Gastroesophageal sphincter (tissue), 4 donors: ENCODE results near the gene CDC42BPA. TPM values are rescaled to one million over a fixed set of nuclear protein-coding genes. Genes with fewer than 3 reads are reported as not detected.

Experiments
- ATAC-seq: fragments of 150-250 bp; one replicate; pipeline ENCODE4 v1.9.1; 2016; ENCODE audit warnings: mild to moderate bottlenecking, moderate library complexity
- H3K27ac ChIP-seq, 4 donors: fragments of 200-600 bp; sonication (generic) in 3 of 4; 1 replicate in 3 of 4; 2 replicates in 1 of 4; pipeline ENCODE4 v1.5.1; 2016 to 2019
- H3K27me3 ChIP-seq: fragments of 200-600 bp; sonication (generic); one replicate; pipeline ENCODE4 v1.5.1; 2019
- H3K36me3 ChIP-seq, 2 donors: fragments of 200-600 bp; sonication (generic); one replicate each; pipeline ENCODE4 v1.5.1; 2019; ENCODE audit warnings: control low read depth in 1 of 2
- H3K4me1 ChIP-seq, 3 donors: fragments of 200-600 bp; sonication (generic); 1 replicate in 2 of 3; 2 replicates in 1 of 3; pipeline ENCODE4 v1.5.1; 2016 to 2019; ENCODE audit warnings: control low read depth in 2 of 3
- H3K4me3 ChIP-seq, 2 donors: fragments of 200-600 bp; sonication (generic); one replicate each; pipeline ENCODE4 v1.5.1; 2019; ENCODE audit warnings: mild to moderate bottlenecking in 1 of 2, moderate library complexity in 1 of 2
- H3K9me3 ChIP-seq, 3 donors: fragments of 200-600 bp; sonication (generic); one replicate each; pipeline ENCODE4 v1.5.1; 2017 to 2019; ENCODE audit warnings: control low read depth in 2 of 3
- CTCF ChIP-seq, 4 experiments: fragments of 200-600 bp in 2 of 4; fragments of 450-650 bp in 2 of 4; sonication (generic) in 1 of 4; IDR thresholded peaks; one replicate each; pipeline ENCODE4 v1.5.1; 2017 to 2019; ENCODE audit warnings: antibody characterized with exemption in 4 of 4, mild to moderate bottlenecking in 2 of 4, moderate library complexity in 2 of 4
- EP300 ChIP-seq: sonication (generic); formaldehyde crosslinking; IDR thresholded peaks from one replicate; pipeline ENCODE4 v1.6.1; 2017; ENCODE audit warnings: antibody characterized with exemption, mild to moderate bottlenecking
- POLR2A ChIP-seq, 2 donors: fragments of 450-650 bp; IDR thresholded peaks; one replicate each; pipeline ENCODE4 v1.6.1; 2017; ENCODE audit warnings: antibody characterized with exemption in 2 of 2, mild to moderate bottlenecking in 2 of 2, moderate library complexity in 1 of 2
- POLR2AphosphoS5 ChIP-seq: sonication (generic); formaldehyde crosslinking; IDR thresholded peaks from one replicate; pipeline ENCODE4 v1.6.1; 2017; ENCODE audit warnings: antibody characterized with exemption
- WGBS, 2 donors: methylation state at CpG; one replicate each; pipeline ENCODE4 v1.1.5; 2018; ENCODE audit warnings: low coverage in 1 of 2; 5-methylcytosine and 5-hydroxymethylcytosine counted together
- total RNA-seq, 4 donors: library from RNA; depleted of rRNA; stranded (reverse); fragments of >200 nt; gene quantifications; one replicate each; pipeline ENCODE4 v1.1.0, GENCODE V29; 2016

CDC42BPA gene
- total RNA-seq, 4 donors from 2014 or later: 60.7 to 92.1 (median 74.1) TPM

- H3K4me1 ChIP-seq: peaks cover 0 to 82% (median 38%) of the 10 kb centered on the region in 3 donors
- 30% methylated on average over 2 of the region's 19 CpGs; no CpG with 5 or more reads in 1 of the 2 donors for WGBS, 2 donors
- peaks cover 0 to 10% of the 10 kb centered on the region in 2 donors for H3K36me3 ChIP-seq
- H3K27me3 ChIP-seq: no peaks in the 10 kb centered on the region
- ATAC-seq: no peak
- TF ChIP-seq POLR2AphosphoS5: no peak
- no peak for TF ChIP-seq POLR2A (IDR thresholded peaks at IDR 0.05)
- TF ChIP-seq EP300: no peak
- no peak for TF ChIP-seq CTCF (IDR thresholded peaks at IDR 0.05)
- H3K9me3 ChIP-seq: peaks cover 0 to 4% (median 0%) of the 10 kb centered on the region in 3 donors
- H3K4me3 ChIP-seq: no peak overlapping the region
- peak overlapping the region in 3 of 4 donors; percentile 25 to 50 (median 50) for H3K27ac ChIP-seq
These were observed 373.0 kb downstream of the CDC42BPA start for GRCh38 chr1:226945106-226945857.

GRCh38 chr1:226943927-226944326, 374.4 kb downstream of the CDC42BPA start:
- Histone ChIP-seq H3K36me3 (no peaks in the 10 kb centered on the region), H3K27me3 (no peaks in the 10 kb centered on the region), H3K9me3 (peaks cover 0 to 4% (median 0%) of the 10 kb centered on the region in 3 donors), H3K4me3 (no peak overlapping the region), H3K4me1 (peaks cover 0 to 69% (median 38%) of the 10 kb centered on the region in 3 donors), H3K27ac (peak overlapping the region in 1 of 4 donors; percentile 29)
- ATAC-seq: no peak
- 78 to 100% methylated on average over 1 of the region's 2 CpGs for WGBS, 2 donors
- TF ChIP-seq POLR2AphosphoS5 (no peak), EP300 (no peak), CTCF (IDR thresholded peaks at IDR 0.05) (no peak), POLR2A (IDR thresholded peaks at IDR 0.05) (no peak)

GRCh38 chr1:226943156-226943555, 375.1 kb downstream of the CDC42BPA start:
- 0 to 53% methylated on average over 1 to 5 of the region's 5 CpGs for WGBS, 2 donors
- peak overlapping the region in 2 of 4 donors; percentile 6 to 40 for H3K27ac ChIP-seq
- ATAC-seq: no peak

GRCh38 chr1:226942392-226942791, 375.9 kb downstream of the CDC42BPA start:
- Histone ChIP-seq H3K9me3 (no peaks in the 10 kb centered on the region), H3K36me3 (no peaks in the 10 kb centered on the region), H3K27me3 (no peaks in the 10 kb centered on the region), H3K4me1 (peaks cover 6 to 81% (median 44%) of the 10 kb centered on the region in 3 donors), H3K4me3 (peak overlapping the region in 1 of 2 donors; percentile 74), H3K27ac (peak overlapping the region in 2 of 4 donors; percentile 40 to 55)
- no peak for ATAC-seq
- 32 to 72% methylated on average over 2 to 3 of the region's 3 CpGs for WGBS, 2 donors
- no peak for TF ChIP-seq POLR2AphosphoS5
- TF ChIP-seq CTCF (IDR thresholded peaks at IDR 0.05): no peak
- TF ChIP-seq POLR2A (IDR thresholded peaks at IDR 0.05): no peak
- TF ChIP-seq EP300: no peak

More at GRCh38 chr1:226943156-226943555, 375.1 kb downstream of the CDC42BPA start:
- Histone ChIP-seq H3K4me1 (peaks cover 6 to 76% (median 44%) of the 10 kb centered on the region in 3 donors), H3K36me3 (no peaks in the 10 kb centered on the region), H3K27me3 (no peaks in the 10 kb centered on the region), H3K9me3 (peaks cover 0 to 4% (median 0%) of the 10 kb centered on the region in 3 donors), H3K4me3 (no peak overlapping the region)
- TF ChIP-seq EP300 (no peak), POLR2A (IDR thresholded peaks at IDR 0.05) (no peak), POLR2AphosphoS5 (no peak), CTCF (IDR thresholded peaks at IDR 0.05) (no peak)

- no peaks in the 10 kb centered on the region for H3K27me3 ChIP-seq
- peak overlapping the region in 2 of 4 donors; percentile 96 to 99 for H3K27ac ChIP-seq
- H3K4me1 ChIP-seq: peaks cover 6 to 66% (median 38%) of the 10 kb centered on the region in 3 donors
- 40 to 65% methylated on average over 2 to 4 of the region's 6 CpGs for WGBS, 2 donors
- no peaks in the 10 kb centered on the region for H3K9me3 ChIP-seq
- no peaks in the 10 kb centered on the region for H3K36me3 ChIP-seq
- TF ChIP-seq POLR2A (IDR thresholded peaks at IDR 0.05) (no peak), EP300 (no peak), CTCF (IDR thresholded peaks at IDR 0.05) (no peak), POLR2AphosphoS5 (no peak)
- H3K4me3 ChIP-seq: peak overlapping the region; percentile 51 to 74
- no peak for ATAC-seq
These were observed 377.6 kb downstream of the CDC42BPA start for GRCh38 chr1:226940806-226941067.
